CD4-positive, CD25-positive, alpha-beta regulatory T cell (primary cell): ENCODE results near the gene TMEM98. TPM values are rescaled to one million over a fixed set of nuclear protein-coding genes. Genes with fewer than 3 reads are reported as not detected.
"Not testable (repeated sequence)": the region's sequence is repeated elsewhere in the genome, so short reads cannot be mapped to it uniquely, and the experiment has no call there.

ENCODE experiments used
- ATAC-seq, 2 donors: fragments of 150-1000 bp; cut with Tn5 transposase; one replicate each; pipeline ENCODE4 v1.10.0; 2021; ENCODE audit warnings: low read depth in 2 of 2, moderate number of reproducible peaks in 2 of 2, moderate library complexity in 1 of 2
- DNase-seq, 3 donors: peaks; one replicate each; pipeline versions ENCODE4 v3.0.0 to v3.0.0-alpha.2; 2012 to 2022; ENCODE audit warnings: mixed read lengths in 1 of 3
- H3K27ac ChIP-seq: one replicate; pipeline ENCODE4 v1.7.0; 2013; ENCODE audit warnings: mild to moderate bottlenecking, low read length; ENCODE audit not compliant: insufficient read depth, poor library complexity, severe bottlenecking
- H3K27me3 ChIP-seq: one replicate; pipeline ENCODE4 v1.7.0; 2013; ENCODE audit warnings: low read length; ENCODE audit not compliant: control insufficient read depth, insufficient read depth
- H3K36me3 ChIP-seq: one replicate; pipeline ENCODE4 v1.7.0; 2013; ENCODE audit warnings: mild to moderate bottlenecking, low read length, moderate library complexity; ENCODE audit not compliant: control insufficient read depth, insufficient read depth
- H3K4me1 ChIP-seq: 2 replicates; pipeline ENCODE4 v1.7.0; 2013; ENCODE audit warnings: mild to moderate bottlenecking, low read length; ENCODE audit not compliant: insufficient read depth, control insufficient read depth, poor library complexity, severe bottlenecking
- H3K4me3 ChIP-seq: one replicate; pipeline ENCODE4 v1.7.0; 2013; ENCODE audit warnings: low read depth, mild to moderate bottlenecking, low read length, moderate library complexity
- H3K9me3 ChIP-seq, 2 experiments: 1 replicate in 1 of 2; 2 replicates in 1 of 2; pipeline ENCODE4 v1.7.0; 2013; ENCODE audit warnings: low read length in 2 of 2, mild to moderate bottlenecking in 1 of 2, moderate library complexity in 1 of 2; ENCODE audit not compliant: control insufficient read depth in 2 of 2
- H3K27ac Mint-ChIP-seq, 3 donors: one replicate each; pipeline ENCODE4 v1.8.0; 2020 to 2022; ENCODE audit warnings: mild to moderate bottlenecking in 3 of 3, mixed read lengths in 3 of 3, moderate library complexity in 2 of 3
- H3K27me3 Mint-ChIP-seq: one replicate; pipeline ENCODE4 v1.8.0; 2022; ENCODE audit warnings: mild to moderate bottlenecking, mixed read lengths
- H3K36me3 Mint-ChIP-seq: one replicate; pipeline ENCODE4 v1.8.0; 2020; ENCODE audit warnings: mixed read lengths
- H3K4me1 Mint-ChIP-seq, 4 donors: one replicate each; pipeline ENCODE4 v1.8.0; 2020 to 2022; ENCODE audit warnings: mixed read lengths in 4 of 4, mild to moderate bottlenecking in 1 of 4
- H3K4me3 Mint-ChIP-seq, 4 donors: one replicate each; pipeline ENCODE4 v1.8.0; 2020 to 2022; ENCODE audit warnings: mild to moderate bottlenecking in 4 of 4, mixed read lengths in 4 of 4, moderate library complexity in 3 of 4
- H3K9me3 Mint-ChIP-seq, 7 donors: one replicate each; pipeline ENCODE4 v1.8.0; 2020 to 2022; ENCODE audit warnings: mixed read lengths in 7 of 7, mild to moderate bottlenecking in 3 of 7, moderate library complexity in 2 of 7
- polyA plus RNA-seq, 4 donors: library from polyadenylated mRNA; unstranded; fragments of 300-500 nt; fragmentation: Illumina TruSeq; gene quantifications; one replicate each; pipeline ENCODE4 v1.2.3, GENCODE V29; 2021
- total RNA-seq: library from RNA; stranded (reverse); gene quantifications from one replicate; pipeline ENCODE4 v1.2.3, GENCODE V29; 2022

Gene TMEM98
- total and polyA plus RNA-seq, 5 donors from 2014 or later: not detected

GRCh38 chr17:32976131-32976530, 48.2 kb downstream of the TMEM98 start:
- no peaks in the 10 kb centered on the region for H3K27me3 Mint-ChIP-seq
- no peaks in the 10 kb centered on the region for H3K27me3 ChIP-seq
- ATAC-seq (no peak), DNase-seq (no peak)
- no peaks in the 10 kb centered on the region for H3K4me1 ChIP-seq
- H3K9me3 ChIP-seq: peaks cover 0 to 4% of the 10 kb centered on the region in 2 experiments
- H3K36me3 ChIP-seq: no peaks in the 10 kb centered on the region
- no peaks in the 10 kb centered on the region for H3K36me3 Mint-ChIP-seq
- H3K27ac Mint-ChIP-seq: no peak overlapping the region
- no peak overlapping the region for H3K27ac ChIP-seq
- H3K4me3 Mint-ChIP-seq: no peak overlapping the region
- peaks cover 0 to 4% (median 0%) of the 10 kb centered on the region in 7 donors for H3K9me3 Mint-ChIP-seq
- H3K4me1 Mint-ChIP-seq: peaks cover 0 to 6% (median 1%) of the 10 kb centered on the region in 4 donors
- H3K4me3 ChIP-seq: no peak overlapping the region

DNA sequence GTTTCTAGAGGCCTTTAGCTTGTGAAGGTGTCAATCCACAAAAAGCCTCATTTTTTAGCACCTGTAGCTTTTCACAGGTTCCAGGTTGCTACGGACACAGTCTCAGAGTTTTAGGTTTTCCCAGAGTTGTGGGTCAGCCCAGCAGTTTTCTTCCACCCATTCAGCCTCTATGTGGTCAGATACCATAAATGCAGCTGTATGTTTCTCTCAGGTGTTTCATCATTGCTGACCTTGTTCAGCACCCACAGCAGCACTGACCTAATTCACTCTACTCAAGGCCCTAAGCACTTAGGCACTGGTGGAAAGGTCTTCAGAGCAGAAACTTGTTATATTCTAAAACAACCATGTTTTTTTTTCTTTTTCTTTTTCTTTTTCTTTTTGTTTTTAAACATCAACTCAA, 48.7 kb downstream of the TMEM98 start:
- Histone ChIP-seq H3K9me3 (peaks cover 0 to 9% of the 10 kb centered on the region in 2 experiments), H3K4me1 (no peaks in the 10 kb centered on the region), H3K27ac (no peak overlapping the region), H3K36me3 (no peaks in the 10 kb centered on the region), H3K4me3 (no peak overlapping the region), H3K27me3 (no peaks in the 10 kb centered on the region)
- H3K4me3 Mint-ChIP-seq: no peak overlapping the region
- no peak overlapping the region for H3K27ac Mint-ChIP-seq
- ATAC-seq (no peak), DNase-seq (no peak)
- peaks cover 0 to 1% (median 0%) of the 10 kb centered on the region in 4 donors for H3K4me1 Mint-ChIP-seq
- no peaks in the 10 kb centered on the region for H3K27me3 Mint-ChIP-seq
- H3K9me3 Mint-ChIP-seq: peaks cover 0 to 4% (median 0%) of the 10 kb centered on the region in 7 donors
- H3K36me3 Mint-ChIP-seq: no peaks in the 10 kb centered on the region

DNA sequence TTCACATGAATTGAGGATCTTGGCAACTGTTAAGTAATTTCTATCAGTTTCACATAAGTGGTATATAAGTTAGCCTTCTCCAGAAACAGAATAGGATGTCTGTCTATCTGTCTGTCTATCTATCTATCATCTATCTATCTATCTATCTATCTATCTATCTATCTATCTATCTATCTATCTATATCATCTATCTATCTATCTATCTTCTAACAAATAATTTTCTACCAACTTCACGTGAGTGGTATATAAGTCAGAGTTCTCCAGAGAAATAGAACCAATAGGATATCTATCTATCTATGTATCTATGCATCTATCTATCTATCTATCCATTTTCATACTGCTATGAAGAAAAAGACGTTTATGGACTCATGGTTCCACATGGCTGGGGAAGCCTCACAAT, 52.3 kb downstream of the TMEM98 start:
- no peak overlapping the region for H3K4me3 ChIP-seq
- no peak overlapping the region for H3K27ac ChIP-seq
- Mint-ChIP-seq H3K27ac (no peak overlapping the region), H3K4me1 (no peaks in the 10 kb centered on the region), H3K9me3 (peaks cover 0 to 12% (median 7%) of the 10 kb centered on the region in 7 donors), H3K4me3 (no peak overlapping the region), H3K27me3 (no peaks in the 10 kb centered on the region), H3K36me3 (no peaks in the 10 kb centered on the region)
- H3K36me3 ChIP-seq: no peaks in the 10 kb centered on the region
- peaks cover 0 to 10% of the 10 kb centered on the region in 2 experiments for H3K9me3 ChIP-seq
- ATAC-seq (no peak), DNase-seq (no peak)
- H3K4me1 ChIP-seq: no peaks in the 10 kb centered on the region
- H3K27me3 ChIP-seq: no peaks in the 10 kb centered on the region

GRCh38 chr17:32981611-32982010, 53.7 kb downstream of the TMEM98 start:
- H3K4me3 Mint-ChIP-seq, H3K27ac ChIP-seq, H3K4me1 Mint-ChIP-seq, DNase-seq, H3K4me3 ChIP-seq, H3K27me3 ChIP-seq, H3K36me3 Mint-ChIP-seq, ATAC-seq, H3K36me3 ChIP-seq, H3K27ac Mint-ChIP-seq, H3K4me1 ChIP-seq, H3K27me3 Mint-ChIP-seq: not testable (repeated sequence)
- peaks cover 0 to 15% (median 7%) of the 10 kb centered on the region in 7 donors for H3K9me3 Mint-ChIP-seq
- peaks cover 0 to 10% of the 10 kb centered on the region in 2 experiments for H3K9me3 ChIP-seq

DNA sequence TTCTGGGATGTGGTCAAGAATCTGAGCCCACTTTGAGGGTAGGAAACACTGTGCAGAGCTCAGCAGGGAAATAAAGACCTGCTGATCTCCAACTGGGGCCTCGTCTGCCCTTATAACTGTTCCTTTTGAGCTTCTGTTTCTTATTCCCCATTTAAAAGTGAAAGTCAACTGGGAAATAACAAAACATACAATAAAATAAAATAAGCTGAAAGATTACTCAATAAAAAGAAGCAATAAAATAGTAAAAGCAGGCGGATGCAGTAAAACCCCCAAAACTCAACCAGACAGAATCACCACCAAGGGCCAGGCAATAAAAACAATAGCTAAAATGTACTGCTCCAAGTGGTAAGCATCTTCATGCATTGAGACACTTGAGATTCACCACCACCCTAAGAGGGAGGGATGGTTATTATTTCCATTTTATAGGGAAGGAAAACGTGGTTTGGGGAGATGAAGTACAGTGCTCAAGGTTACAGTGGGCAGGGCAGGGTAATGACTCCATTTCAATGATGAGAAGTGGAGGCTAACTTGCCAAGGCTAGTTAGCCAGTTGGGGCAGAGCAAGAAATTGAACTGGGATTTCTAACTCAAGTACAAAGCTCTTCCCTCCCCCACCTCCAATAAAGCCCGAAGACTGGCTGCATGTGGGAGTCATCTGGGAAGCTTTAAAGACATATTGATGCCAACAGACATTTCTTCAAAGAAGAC, 57.2 kb downstream of the TMEM98 start:
- Histone ChIP-seq H3K27ac (no peak overlapping the region), H3K4me1 (no peaks in the 10 kb centered on the region), H3K27me3 (no peaks in the 10 kb centered on the region), H3K4me3 (no peak overlapping the region), H3K36me3 (no peaks in the 10 kb centered on the region), H3K9me3 (peaks cover 0 to 19% of the 10 kb centered on the region in 2 experiments)
- H3K4me3 Mint-ChIP-seq: no peak overlapping the region
- ATAC-seq (no peak), DNase-seq (no peak)
- no peaks in the 10 kb centered on the region for H3K36me3 Mint-ChIP-seq
- H3K27me3 Mint-ChIP-seq: no peaks in the 10 kb centered on the region
- no peaks in the 10 kb centered on the region for H3K4me1 Mint-ChIP-seq
- peaks cover 0 to 36% (median 7%) of the 10 kb centered on the region in 7 donors for H3K9me3 Mint-ChIP-seq
- no peak overlapping the region for H3K27ac Mint-ChIP-seq

- not testable (repeated sequence) for H3K27me3 Mint-ChIP-seq, H3K27ac Mint-ChIP-seq, H3K4me1 Mint-ChIP-seq, H3K27ac ChIP-seq, H3K36me3 Mint-ChIP-seq, H3K4me1 ChIP-seq, DNase-seq, H3K36me3 ChIP-seq, ATAC-seq, H3K4me3 ChIP-seq, H3K4me3 Mint-ChIP-seq, H3K9me3 ChIP-seq, H3K27me3 ChIP-seq
- peaks cover 0 to 26% (median 4%) of the 10 kb centered on the region in 7 donors for H3K9me3 Mint-ChIP-seq
These were observed 59.5 kb downstream of the TMEM98 start for GRCh38 chr17:32987453-32987805.

DNA sequence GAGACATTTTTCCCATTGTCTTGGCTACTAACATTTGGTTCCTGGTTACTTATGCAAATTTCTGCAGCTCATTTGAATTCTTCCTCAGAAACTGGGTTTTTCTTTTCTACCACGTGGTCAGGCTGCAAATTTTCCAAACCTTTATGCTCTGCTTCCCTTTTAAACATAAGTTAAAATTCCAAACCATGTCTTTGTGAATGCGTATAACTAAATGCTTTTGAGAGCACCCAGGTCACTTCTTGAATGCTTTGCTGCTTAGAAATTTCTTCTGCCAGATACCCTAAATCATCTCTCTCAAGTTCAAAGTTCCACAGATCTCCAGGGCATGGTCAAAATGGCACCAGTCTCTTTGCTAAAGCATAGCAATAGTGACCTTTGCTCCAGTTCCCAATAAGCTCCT, 59.9 kb downstream of the TMEM98 start:
- ATAC-seq, H3K4me3 Mint-ChIP-seq, H3K27me3 Mint-ChIP-seq, H3K9me3 ChIP-seq, H3K27me3 ChIP-seq, H3K4me1 Mint-ChIP-seq, DNase-seq, H3K27ac Mint-ChIP-seq, H3K27ac ChIP-seq, H3K36me3 Mint-ChIP-seq, H3K4me3 ChIP-seq, H3K36me3 ChIP-seq, H3K4me1 ChIP-seq: not testable (repeated sequence)
- H3K9me3 Mint-ChIP-seq: peaks cover 0 to 25% (median 2%) of the 10 kb centered on the region in 7 donors

- no peak overlapping the region for H3K27ac ChIP-seq
- Mint-ChIP-seq H3K9me3 (peaks cover 0 to 25% (median 2%) of the 10 kb centered on the region in 7 donors), H3K4me1 (no peaks in the 10 kb centered on the region), H3K27ac (no peak overlapping the region), H3K27me3 (no peaks in the 10 kb centered on the region), H3K4me3 (no peak overlapping the region), H3K36me3 (no peaks in the 10 kb centered on the region)
- H3K4me3 ChIP-seq: no peak overlapping the region
- H3K27me3 ChIP-seq: no peaks in the 10 kb centered on the region
- peaks cover 0 to 8% of the 10 kb centered on the region in 2 experiments for H3K9me3 ChIP-seq
- ATAC-seq: no peak
- H3K4me1 ChIP-seq: no peaks in the 10 kb centered on the region
- H3K36me3 ChIP-seq: no peaks in the 10 kb centered on the region
- DNase-seq: no peak
These were observed 60.6 kb downstream of the TMEM98 start for GRCh38 chr17:32988481-32989101.
